GM23338 (cell line): ENCODE data around the gene SLC29A4. TPM values are rescaled to one million over a fixed set of nuclear protein-coding genes. Genes with fewer than 3 reads are reported as not detected.
"Not testable (repeated sequence)": the region's sequence is repeated elsewhere in the genome, so short reads cannot be mapped to it uniquely, and the experiment has no call there.

Experiments
- ATAC-seq: fragments of 200-7000 bp; cut with Tn5 transposase; 3 replicates; pipeline ENCODE4 v1.9.1; 2020
- DNase-seq: peaks from one replicate; pipeline ENCODE4 v3.0.0-alpha.2; 2015; ENCODE audit warnings: low spot score
- H2AFZ ChIP-seq: fragments of 200-600 bp; sonication (generic); 2 replicates; pipeline ENCODE4 v1.8.0; 2016; ENCODE audit warnings: antibody characterized with exemption, mild to moderate bottlenecking, moderate library complexity
- H3F3A ChIP-seq: fragments of 200-600 bp; sonication (generic); replicated peaks from 2 replicates; pipeline ENCODE4 v1.8.0; 2017; ENCODE audit warnings: antibody characterized with exemption, mixed run types, low read depth
- H3K27ac ChIP-seq: fragments of 200-600 bp; sonication (generic); 2 replicates; pipeline ENCODE4 v1.6.1; 2016; ENCODE audit warnings: low read depth
- H3K27me3 ChIP-seq: fragments of 200-600 bp; sonication (generic); 2 replicates; pipeline ENCODE4 v1.8.0; 2016; ENCODE audit warnings: mild to moderate bottlenecking, mixed run types, moderate library complexity; ENCODE audit not compliant: insufficient read depth
- H3K36me3 ChIP-seq: fragments of 200-600 bp; sonication (generic); 2 replicates; pipeline ENCODE4 v1.8.0; 2016; ENCODE audit warnings: mild to moderate bottlenecking; ENCODE audit not compliant: insufficient read depth
- H3K4me1 ChIP-seq: fragments of 200-600 bp; sonication (generic); 2 replicates; pipeline ENCODE4 v1.8.0; 2016; ENCODE audit warnings: mild to moderate bottlenecking, moderate library complexity; ENCODE audit not compliant: insufficient read depth
- H3K4me2 ChIP-seq: fragments of 200-600 bp; sonication (generic); 2 replicates; pipeline ENCODE4 v1.7.1; 2017; ENCODE audit warnings: mixed run types
- H3K4me3 ChIP-seq: fragments of 200-600 bp; sonication (generic); 2 replicates; pipeline ENCODE4 v1.6.1; 2016; ENCODE audit warnings: mixed run types
- H3K79me2 ChIP-seq: fragments of 200-600 bp; sonication (generic); replicated peaks from 2 replicates; pipeline ENCODE4 v1.8.0; 2017; ENCODE audit warnings: mild to moderate bottlenecking; ENCODE audit not compliant: insufficient read depth
- H3K9me2 ChIP-seq: fragments of 200-600 bp; sonication (generic); 2 replicates; pipeline ENCODE4 v1.8.0; 2017; ENCODE audit not compliant: insufficient read depth
- H4K20me1 ChIP-seq: fragments of 200-600 bp; sonication (generic); replicated peaks from 2 replicates; pipeline ENCODE4 v1.8.0; 2017; ENCODE audit warnings: mild to moderate bottlenecking; ENCODE audit not compliant: insufficient read depth
- H3K27ac Mint-ChIP-seq: 2 replicates; pipeline ENCODE4 v1.8.0; 2020; ENCODE audit warnings: inconsistent platforms, mild to moderate bottlenecking, moderate library complexity, mixed read lengths
- H3K27me3 Mint-ChIP-seq: 3 replicates; pipeline ENCODE4 v1.8.0; 2022; ENCODE audit warnings: low read depth, mild to moderate bottlenecking, moderate library complexity, mixed read lengths, inconsistent platforms; ENCODE audit not compliant: insufficient read depth, poor library complexity
- H3K36me3 Mint-ChIP-seq: 3 replicates; pipeline ENCODE4 v1.8.0; 2021; ENCODE audit warnings: low read depth, mild to moderate bottlenecking, inconsistent platforms, moderate library complexity, mixed read lengths
- H3K4me1 Mint-ChIP-seq: 3 replicates; pipeline ENCODE4 v1.8.0; 2020; ENCODE audit warnings: mild to moderate bottlenecking, inconsistent platforms, mixed read lengths
- H3K4me3 Mint-ChIP-seq: 3 replicates; pipeline ENCODE4 v1.8.0; 2021; ENCODE audit warnings: moderate library complexity, mild to moderate bottlenecking, inconsistent platforms, mixed read lengths
- H3K9me3 Mint-ChIP-seq: 3 replicates; pipeline ENCODE4 v1.8.0; 2020; ENCODE audit warnings: moderate library complexity, mild to moderate bottlenecking, inconsistent platforms, mixed read lengths
- CREB1 ChIP-seq: fragments of 250-450 bp; sonication (Bioruptor Pico); IDR thresholded peaks from 2 replicates; pipeline ENCODE4 v1.5.0; 2020; ENCODE audit warnings: low read depth, mild to moderate bottlenecking, moderate library complexity
- EZH2 ChIP-seq: fragments of 200-600 bp; sonication (generic); IDR thresholded peaks from one replicate; pipeline ENCODE4 v1.8.0; 2017; ENCODE audit warnings: antibody characterized with exemption, mild to moderate bottlenecking, low read depth; ENCODE audit not compliant: unreplicated experiment
- EZH2phosphoT487 ChIP-seq: fragments of 200-600 bp; sonication (generic); IDR thresholded peaks from one replicate; pipeline ENCODE4 v1.8.1; 2018; ENCODE audit warnings: antibody characterized with exemption; ENCODE audit not compliant: unreplicated experiment
- REST ChIP-seq: IDR thresholded peaks from one replicate; pipeline ENCODE4 v1.6.1; 2018; ENCODE audit warnings: antibody characterized with exemption; ENCODE audit not compliant: unreplicated experiment
- STAT1 ChIP-seq: IDR thresholded peaks from one replicate; pipeline ENCODE4 v1.6.1; 2016; ENCODE audit warnings: antibody characterized with exemption; ENCODE audit not compliant: unreplicated experiment
- ZNF331 ChIP-seq: fragments of 250-450 bp; sonication (Bioruptor Pico); IDR thresholded peaks from 2 replicates; pipeline ENCODE4 v1.5.0; 2020; ENCODE audit warnings: low read depth, mild to moderate bottlenecking, moderate library complexity
- polyA plus RNA-seq: library from polyadenylated mRNA; unstranded; fragments of >200 nt; fragmentation: Nextera tagmentation; extraction: Ambion mirVana; gene quantifications from 2 replicates; pipeline ENCODE4 v1.2.1, GENCODE V29; 2016
- total RNA-seq: library from RNA; depleted of rRNA; stranded (reverse); fragments of >200 nt; shearing (Covaris generic); gene quantifications from 2 replicates; pipeline ENCODE4 v1.2.3, GENCODE V29; 2014

SLC29A4 gene
- total and polyA plus RNA-seq, 2 experiments from 2014 or later: 4.8 to 8.1 TPM

GRCh38 chr7:5265320-5266190, 17.2 kb upstream of the SLC29A4 start (continued):
- TF ChIP-seq REST: no peak
- no peak for TF ChIP-seq STAT1
- TF ChIP-seq EZH2phosphoT487: no peak

DNA sequence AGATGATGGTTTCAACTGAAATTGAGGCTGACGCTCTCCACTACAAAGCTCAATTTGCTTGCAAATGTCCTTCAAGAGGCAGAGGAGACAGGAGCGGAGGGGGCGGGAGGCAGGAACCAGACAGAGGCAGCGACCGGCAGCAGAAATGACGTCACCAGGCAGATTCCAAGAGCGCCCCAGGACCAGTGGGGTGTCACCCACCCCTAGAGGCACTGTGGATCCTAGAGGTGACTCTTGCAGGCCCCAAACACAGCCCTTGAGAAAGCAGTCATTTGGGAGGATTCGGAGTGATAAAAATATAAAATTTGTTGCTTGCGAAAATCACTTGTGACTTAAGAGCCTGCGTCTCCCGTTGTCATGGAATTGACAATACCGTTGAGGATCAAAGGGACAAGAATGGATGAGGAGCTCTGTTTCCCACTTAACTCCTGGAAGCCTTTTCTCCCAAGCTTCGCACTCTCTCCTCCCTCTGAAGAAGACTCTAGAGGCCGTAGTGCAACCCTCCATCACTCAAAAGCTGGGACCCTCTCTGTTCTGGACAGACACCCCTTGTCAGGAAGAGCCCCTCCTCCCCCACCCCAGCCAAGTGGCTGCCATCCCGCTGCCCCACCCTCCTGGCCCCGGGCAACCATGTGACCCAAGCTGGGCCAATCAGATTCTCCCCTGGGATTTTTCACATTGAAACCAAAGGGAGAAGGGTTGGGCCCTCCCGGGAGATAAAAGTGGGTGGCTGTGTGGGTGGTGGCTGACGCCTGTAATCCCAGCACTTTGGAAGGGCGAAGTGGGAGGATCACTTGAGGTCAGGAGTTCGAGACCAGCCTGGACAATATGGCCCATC, 16.3 kb upstream of the SLC29A4 start:
- H3K4me1 Mint-ChIP-seq: peaks cover 10% of the 10 kb centered on the region; the same call in 2 of the 3 replicates
- Histone ChIP-seq H3K79me2 (no peaks in the 10 kb centered on the region), H3K4me3 (no peak overlapping the region), H3K4me2 (peak overlapping the region; percentile 66; the same call in 1 of the 2 replicates), H3K27ac (no peak overlapping the region), H3K4me1 (0 out of 2 replicates have a peak, but pooled peaks cover 3% of the 10 kb centered on the region), H3K9me2 (no peaks in the 10 kb centered on the region), H3K36me3 (no peaks in the 10 kb centered on the region), H4K20me1 (no peaks in the 10 kb centered on the region), H2AFZ (no peak overlapping the region), H3K27me3 (no peaks in the 10 kb centered on the region), H3F3A (no peaks in the 10 kb centered on the region)
- H3K27ac Mint-ChIP-seq: no peak overlapping the region
- H3K9me3 Mint-ChIP-seq: peaks cover 3% of the 10 kb centered on the region; the same call in 2 of the 3 replicates
- ATAC-seq (peak; percentile 76), DNase-seq (peak; percentile 62)
- peaks cover 7% of the 10 kb centered on the region for H3K27me3 Mint-ChIP-seq
- H3K36me3 Mint-ChIP-seq: no peaks in the 10 kb centered on the region
- TF ChIP-seq CREB1 (CRISPR knock-in tag): peak; percentile 89
- no peak for TF ChIP-seq EZH2
- TF ChIP-seq ZNF331 (CRISPR knock-in tag): no peak
- no peak overlapping the region for H3K4me3 Mint-ChIP-seq

- not testable (repeated sequence) for H3K4me3 Mint-ChIP-seq, H3K9me3 Mint-ChIP-seq, H3K36me3 ChIP-seq
Measured at GRCh38 chr7:5267829-5268228, 14.9 kb upstream of the SLC29A4 start.

GRCh38 chr7:5269992-5270657, 12.6 kb upstream of the SLC29A4 start:
- H3F3A ChIP-seq, H2AFZ ChIP-seq, H3K4me2 ChIP-seq, H3K27ac Mint-ChIP-seq, H3K27ac ChIP-seq, H3K27me3 ChIP-seq, H3K36me3 ChIP-seq, H3K4me1 ChIP-seq, H3K79me2 ChIP-seq, H3K4me3 ChIP-seq, DNase-seq, H4K20me1 ChIP-seq, H3K36me3 Mint-ChIP-seq, H3K27me3 Mint-ChIP-seq, ATAC-seq, H3K9me3 Mint-ChIP-seq, H3K9me2 ChIP-seq, H3K4me3 Mint-ChIP-seq: not testable (repeated sequence)
- H3K4me1 Mint-ChIP-seq: peaks cover 10% of the 10 kb centered on the region; the same call in 2 of the 3 replicates

More at GRCh38 chr7:5267829-5268228, 14.9 kb upstream of the SLC29A4 start:
- not testable (repeated sequence) for DNase-seq, H2AFZ ChIP-seq, H4K20me1 ChIP-seq, H3K27ac ChIP-seq, H3K4me3 ChIP-seq, H3F3A ChIP-seq, H3K27me3 Mint-ChIP-seq, H3K36me3 Mint-ChIP-seq, H3K27me3 ChIP-seq, H3K27ac Mint-ChIP-seq, H3K4me1 ChIP-seq, H3K4me2 ChIP-seq, H3K79me2 ChIP-seq, H3K9me2 ChIP-seq, ATAC-seq
- peaks cover 10% of the 10 kb centered on the region; the same call in 2 of the 3 replicates for H3K4me1 Mint-ChIP-seq
